ENCODE data around the gene TMC3. TPM values are rescaled to one million over a fixed set of nuclear protein-coding genes. Genes with fewer than 3 reads are reported as not detected.
A peak's percentile ranks its signal among the peaks of the same experiment; 100 is the strongest.
"Not testable (repeated sequence)": the region's sequence is repeated elsewhere in the genome, so short reads cannot be mapped to it uniquely, and the experiment has no call there.

The TMC3 gene
- total RNA-seq, 1 donor from 2014 or later = not detected

DNA sequence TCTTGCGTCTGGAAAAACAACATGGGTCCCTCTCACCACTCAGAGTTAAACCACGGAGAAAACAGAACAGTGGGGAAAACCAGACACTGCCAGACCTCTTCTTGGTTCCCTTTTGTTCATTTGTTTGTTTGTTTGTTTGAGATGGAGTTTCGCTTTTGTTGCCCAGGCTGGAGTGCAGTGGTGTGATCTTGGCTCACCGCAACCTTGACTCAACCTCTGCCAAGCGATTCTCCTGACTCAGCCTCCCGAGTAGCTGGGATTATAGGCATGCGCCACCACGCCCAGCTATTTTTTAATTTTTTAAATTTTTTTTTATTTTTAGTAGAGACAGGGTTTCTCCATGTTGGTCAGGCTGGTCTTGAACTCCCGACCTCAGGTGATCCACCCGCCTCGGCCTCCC, 25.3 kb downstream of the TMC3 start:
- H3K36me3 Mint-ChIP-seq (ENCODE audit: low read depth); DNase-seq; H3K27ac Mint-ChIP-seq; intact Hi-C loops (cut with micrococcal nuclease); H3K9me3 Mint-ChIP-seq; H3K4me3 Mint-ChIP-seq; H3K27me3 Mint-ChIP-seq; H3K4me1 Mint-ChIP-seq: not testable (repeated sequence)

GRCh38 chr15:81347910-81348309, 26.1 kb downstream of the TMC3 start:
- intact Hi-C loops (cut with micrococcal nuclease) = no loop called here
- Mint-ChIP-seq H3K36me3 (ENCODE audit: low read depth) (no peaks in the 10 kb centered on the region), H3K27me3 (no peaks in the 10 kb centered on the region), H3K4me3 (no peak overlapping the region), H3K4me1 (no peaks in the 10 kb centered on the region), H3K27ac (no peak overlapping the region), H3K9me3 (no peaks in the 10 kb centered on the region)
- no peak for DNase-seq

GRCh38 chr15:81346611-81347010, 27.4 kb downstream of the TMC3 start:
- H3K4me3 Mint-ChIP-seq = no peak overlapping the region
- no peak for DNase-seq
- no peaks in the 10 kb centered on the region for H3K4me1 Mint-ChIP-seq
- no peaks in the 10 kb centered on the region for H3K36me3 Mint-ChIP-seq (ENCODE audit: low read depth)
- no peak overlapping the region for H3K27ac Mint-ChIP-seq
- intact Hi-C loops (cut with micrococcal nuclease) = no loop called here
- no peaks in the 10 kb centered on the region for H3K9me3 Mint-ChIP-seq
- no peaks in the 10 kb centered on the region for H3K27me3 Mint-ChIP-seq

GRCh38 chr15:81343371-81343770, 30.6 kb downstream of the TMC3 start:
- Mint-ChIP-seq H3K27ac (no peak overlapping the region), H3K9me3 (no peaks in the 10 kb centered on the region), H3K4me1 (no peaks in the 10 kb centered on the region), H3K4me3 (no peak overlapping the region), H3K36me3 (ENCODE audit: low read depth) (no peaks in the 10 kb centered on the region), H3K27me3 (peaks cover 8% of the 10 kb centered on the region)
- peak; percentile 19 for DNase-seq
- intact Hi-C loops (cut with micrococcal nuclease) = no loop called here

- Mint-ChIP-seq H3K36me3 (ENCODE audit: low read depth) (no peaks in the 10 kb centered on the region), H3K9me3 (no peaks in the 10 kb centered on the region), H3K27ac (no peak overlapping the region), H3K4me1 (peaks cover 3% of the 10 kb centered on the region), H3K27me3 (peaks cover 8% of the 10 kb centered on the region), H3K4me3 (no peak overlapping the region)
- intact Hi-C loops (cut with micrococcal nuclease) = no loop called here
- no peak for DNase-seq
These were observed 32.7 kb downstream of the TMC3 start for GRCh38 chr15:81341351-81341750.

- no peak overlapping the region for H3K4me3 Mint-ChIP-seq
- H3K9me3 Mint-ChIP-seq = no peaks in the 10 kb centered on the region
- H3K27ac Mint-ChIP-seq = no peak overlapping the region
- no peaks in the 10 kb centered on the region for H3K36me3 Mint-ChIP-seq (ENCODE audit: low read depth)
- intact Hi-C loops (cut with micrococcal nuclease) = loop anchor here (10.0 kb wide), 1 partner anchor 175 kb away; no protein-coding TSS in a partner anchor
- peaks cover 8% of the 10 kb centered on the region for H3K27me3 Mint-ChIP-seq
- H3K4me1 Mint-ChIP-seq = peaks cover 3% of the 10 kb centered on the region
- DNase-seq = no peak
These were observed 34.2 kb downstream of the TMC3 start for GRCh38 chr15:81339851-81340250.

- Mint-ChIP-seq H3K4me1 (peaks cover 3% of the 10 kb centered on the region), H3K4me3 (no peak overlapping the region), H3K36me3 (ENCODE audit: low read depth) (no peaks in the 10 kb centered on the region), H3K9me3 (no peaks in the 10 kb centered on the region), H3K27me3 (peaks cover 8% of the 10 kb centered on the region), H3K27ac (no peak overlapping the region)
- DNase-seq = no peak
- intact Hi-C loops (cut with micrococcal nuclease) = loop anchor here (10.0 kb wide), 1 partner anchor 175 kb away; no protein-coding TSS in a partner anchor
These were observed 34.7 kb downstream of the TMC3 start for GRCh38 chr15:81339321-81339720.

DNA sequence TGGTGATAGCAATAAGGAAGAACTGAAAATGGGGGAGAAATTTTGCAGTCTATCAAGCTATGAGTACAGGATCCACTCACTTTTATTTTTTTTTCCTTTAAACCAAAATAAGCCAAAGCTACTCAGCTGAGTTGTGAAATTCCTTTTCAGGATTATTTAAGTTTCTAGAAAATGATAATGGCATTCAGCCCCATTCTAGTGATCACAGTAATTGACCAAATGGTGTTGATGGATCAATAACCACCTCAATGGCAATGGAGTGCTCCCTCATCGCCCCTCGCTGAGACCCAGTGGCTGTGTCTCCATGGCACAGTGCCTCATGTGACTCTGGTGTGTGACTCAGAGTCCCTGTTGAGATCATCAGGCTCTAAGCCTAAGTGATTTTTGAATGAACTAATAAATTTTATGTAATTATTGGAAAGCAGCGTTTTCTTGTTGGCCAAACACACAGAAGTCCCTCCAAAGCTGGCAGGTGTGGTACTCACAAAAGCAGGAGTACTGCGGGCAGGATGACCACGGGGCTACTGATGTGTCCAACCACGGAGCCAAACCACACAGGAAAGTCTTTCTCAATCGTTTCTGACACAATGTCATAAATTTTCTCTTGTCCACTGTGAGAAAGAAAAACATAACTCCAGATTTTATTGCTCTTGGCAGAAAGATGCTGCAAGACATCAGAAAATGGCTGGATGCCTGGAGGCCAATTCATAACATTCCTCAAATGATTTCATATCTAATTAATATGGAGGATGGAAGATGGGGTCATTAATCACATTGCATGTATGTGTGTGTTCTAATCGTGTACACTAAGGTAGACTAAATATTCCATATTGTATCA, 35.6 kb downstream of the TMC3 start:
- no peak overlapping the region for H3K4me3 Mint-ChIP-seq
- H3K27me3 Mint-ChIP-seq = peaks cover 8% of the 10 kb centered on the region
- DNase-seq = no peak
- H3K9me3 Mint-ChIP-seq = no peaks in the 10 kb centered on the region
- H3K4me1 Mint-ChIP-seq = peaks cover 3% of the 10 kb centered on the region
- intact Hi-C loops (cut with micrococcal nuclease) = loop anchor here (10.0 kb wide), 1 partner anchor 174 kb away; no protein-coding TSS in a partner anchor
- no peaks in the 10 kb centered on the region for H3K36me3 Mint-ChIP-seq (ENCODE audit: low read depth)
- H3K27ac Mint-ChIP-seq = no peak overlapping the region

GRCh38 chr15:81337713-81338157, 36.3 kb downstream of the TMC3 start:
- no peak for DNase-seq
- no peaks in the 10 kb centered on the region for H3K36me3 Mint-ChIP-seq (ENCODE audit: low read depth)
- H3K27ac Mint-ChIP-seq = no peak overlapping the region
- H3K27me3 Mint-ChIP-seq = peaks cover 8% of the 10 kb centered on the region
- no peaks in the 10 kb centered on the region for H3K9me3 Mint-ChIP-seq
- intact Hi-C loops (cut with micrococcal nuclease) = loop anchor here (10.0 kb wide), 1 partner anchor 173 kb away; no protein-coding TSS in a partner anchor
- H3K4me3 Mint-ChIP-seq = no peak overlapping the region
- H3K4me1 Mint-ChIP-seq = peaks cover 3% of the 10 kb centered on the region

GRCh38 chr15:81337241-81337640, 36.8 kb downstream of the TMC3 start:
- DNase-seq = no peak
- Mint-ChIP-seq H3K4me3 (no peak overlapping the region), H3K36me3 (ENCODE audit: low read depth) (no peaks in the 10 kb centered on the region), H3K9me3 (no peaks in the 10 kb centered on the region), H3K4me1 (peaks cover 3% of the 10 kb centered on the region), H3K27me3 (peaks cover 8% of the 10 kb centered on the region), H3K27ac (no peak overlapping the region)
- intact Hi-C loops (cut with micrococcal nuclease) = loop anchor here (10.0 kb wide), 1 partner anchor 172 kb away; no protein-coding TSS in a partner anchor

- Mint-ChIP-seq H3K4me3 (no peak overlapping the region), H3K9me3 (no peaks in the 10 kb centered on the region), H3K27ac (no peak overlapping the region), H3K27me3 (peaks cover 8% of the 10 kb centered on the region), H3K36me3 (ENCODE audit: low read depth) (no peaks in the 10 kb centered on the region), H3K4me1 (peaks cover 3% of the 10 kb centered on the region)
- intact Hi-C loops (cut with micrococcal nuclease) = loop anchor here (1.0 to 10.0 kb wide), 2 partner anchors 61 to 172 kb away; no protein-coding TSS in a partner anchor
- peak; percentile 75 for DNase-seq
These were observed 37.4 kb downstream of the TMC3 start for GRCh38 chr15:81336568-81336967.

GRCh38 chr15:81335631-81336030, 38.4 kb downstream of the TMC3 start:
- peaks cover 1% of the 10 kb centered on the region for H3K27me3 Mint-ChIP-seq
- H3K36me3 Mint-ChIP-seq (ENCODE audit: low read depth) = no peaks in the 10 kb centered on the region
- DNase-seq = no peak
- H3K9me3 Mint-ChIP-seq = no peaks in the 10 kb centered on the region
- intact Hi-C loops (cut with micrococcal nuclease) = loop anchor here (1.0 to 10.0 kb wide), 2 partner anchors 60 to 171 kb away; no protein-coding TSS in a partner anchor
- no peak overlapping the region for H3K27ac Mint-ChIP-seq
- peaks cover 7% of the 10 kb centered on the region for H3K4me1 Mint-ChIP-seq
- H3K4me3 Mint-ChIP-seq = no peak overlapping the region

DNA sequence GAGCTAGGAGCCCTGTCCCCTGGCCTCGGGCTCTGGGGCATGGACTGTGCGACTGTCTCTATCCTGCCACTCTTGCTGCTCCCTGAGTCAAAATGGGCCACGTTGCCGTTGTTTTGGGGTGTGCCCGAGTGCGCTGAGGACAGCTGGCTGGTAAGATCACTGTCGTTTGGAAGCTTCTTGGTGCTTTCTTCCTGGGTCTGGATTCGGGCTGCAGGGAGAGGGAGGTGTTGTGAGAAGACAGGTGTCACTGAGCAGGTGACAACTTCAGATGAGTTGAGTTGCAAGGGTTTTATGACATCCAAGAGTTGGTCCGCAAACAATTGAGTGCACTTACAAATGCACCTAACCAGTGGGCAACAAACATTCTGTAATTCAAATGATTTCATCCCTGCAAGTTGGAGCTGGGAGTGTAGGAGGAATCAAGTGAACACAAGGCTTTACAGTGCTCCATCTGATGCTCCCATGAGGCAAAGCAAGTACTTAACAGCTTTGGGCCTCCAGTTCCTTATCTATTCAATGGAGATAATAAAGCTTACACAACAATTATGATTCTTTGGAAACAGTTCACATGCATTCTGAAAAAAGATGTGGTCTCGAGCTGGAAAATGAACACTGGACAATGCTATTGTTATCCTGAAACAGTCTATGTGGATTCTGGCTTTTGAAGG, 39.1 kb downstream of the TMC3 start:
- intact Hi-C loops (cut with micrococcal nuclease) = loop anchor here (10.0 kb wide), 1 partner anchor 170 kb away; no protein-coding TSS in a partner anchor
- H3K4me1 Mint-ChIP-seq = peaks cover 8% of the 10 kb centered on the region
- no peak overlapping the region for H3K4me3 Mint-ChIP-seq
- H3K9me3 Mint-ChIP-seq = no peaks in the 10 kb centered on the region
- H3K27me3 Mint-ChIP-seq = no peaks in the 10 kb centered on the region
- no peaks in the 10 kb centered on the region for H3K36me3 Mint-ChIP-seq (ENCODE audit: low read depth)
- no peak for DNase-seq
- no peak overlapping the region for H3K27ac Mint-ChIP-seq

DNA sequence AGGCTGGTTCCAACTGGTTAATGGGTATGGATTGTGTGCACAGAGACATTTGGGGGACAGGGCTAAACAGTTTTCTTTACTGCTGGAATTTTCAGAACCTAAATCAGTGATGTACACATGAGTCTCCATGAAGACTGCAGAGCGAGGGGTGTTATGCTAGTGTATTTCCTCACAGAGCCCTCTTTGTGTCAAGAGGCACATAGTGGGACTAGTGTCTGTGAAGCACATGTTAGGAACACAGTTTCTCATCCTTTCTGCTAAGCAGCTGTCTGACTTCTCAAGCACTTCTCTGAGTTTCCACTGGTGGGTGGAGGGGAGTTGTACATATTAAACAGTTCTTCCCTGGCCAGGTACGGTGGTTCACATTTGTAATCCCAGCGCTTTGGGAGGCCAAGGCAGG, 40.6 kb downstream of the TMC3 start:
- Mint-ChIP-seq H3K9me3 (no peaks in the 10 kb centered on the region), H3K36me3 (ENCODE audit: low read depth) (no peaks in the 10 kb centered on the region), H3K4me1 (peaks cover 8% of the 10 kb centered on the region), H3K4me3 (no peak overlapping the region), H3K27ac (no peak overlapping the region), H3K27me3 (no peaks in the 10 kb centered on the region)
- intact Hi-C loops (cut with micrococcal nuclease) = loop anchor here (10.0 kb wide), 1 partner anchor 169 kb away; no protein-coding TSS in a partner anchor
- no peak for DNase-seq

Data from activated CD4-positive, alpha-beta T cell treated with anti-CD3 and anti-CD28 coated beads, Interleukin-2, amount 10 ng/mL, durations not matched to agents 24 days and 14 days (primary cell).